Activated naive CD8-positive, alpha-beta T cell treated with anti-CD3 and anti-CD28 coated beads, Interleukin-2, amount 50 U/mL, for 24 hours (primary cell): Measurements from ENCODE around the gene TANK.
A peak's percentile ranks its signal among the peaks of the same experiment; 100 is the strongest.
"Not testable (repeated sequence)": the region's sequence is repeated elsewhere in the genome, so short reads cannot be mapped to it uniquely, and the experiment has no call there.

Experiments used
- ATAC-seq: fragments of 150-1000 bp; cut with Tn5 transposase; one replicate; pipeline ENCODE4 v1.10.0; 2021
- DNase-seq: peaks from one replicate; pipeline ENCODE4 v3.0.0; 2021
- H3K27ac Mint-ChIP-seq: one replicate; pipeline ENCODE4 v1.8.0; 2021; ENCODE audit warnings: mild to moderate bottlenecking, mixed read lengths
- H3K27me3 Mint-ChIP-seq: one replicate; pipeline ENCODE4 v1.8.0; 2021; ENCODE audit warnings: mixed read lengths
- H3K36me3 Mint-ChIP-seq: one replicate; pipeline ENCODE4 v1.8.0; 2021; ENCODE audit warnings: low read depth, mixed read lengths
- H3K4me1 Mint-ChIP-seq: one replicate; pipeline ENCODE4 v1.8.0; 2021; ENCODE audit warnings: mixed read lengths
- H3K4me3 Mint-ChIP-seq: one replicate; pipeline ENCODE4 v1.8.0; 2021; ENCODE audit warnings: mild to moderate bottlenecking, moderate library complexity, mixed read lengths
- H3K9me3 Mint-ChIP-seq: one replicate; pipeline ENCODE4 v1.8.0; 2021; ENCODE audit warnings: mixed read lengths

The TANK gene

GRCh38 chr2:161239326-161240109 lies 79.3 kb downstream of the TANK start:
- DNase-seq (no peak), ATAC-seq (no peak)
- Mint-ChIP-seq H3K4me3 (peak overlapping the region; percentile 8), H3K9me3 (no peaks in the 10 kb centered on the region), H3K27me3 (peaks cover 6% of the 10 kb centered on the region), H3K27ac (no peak overlapping the region), H3K4me1 (peaks cover 53% of the 10 kb centered on the region), H3K36me3 (peaks cover 10% of the 10 kb centered on the region)

- ATAC-seq, result no peak
- Mint-ChIP-seq H3K36me3 (peaks cover 3% of the 10 kb centered on the region), H3K27ac (no peak overlapping the region), H3K27me3 (peaks cover 6% of the 10 kb centered on the region), H3K4me3 (no peak overlapping the region), H3K9me3 (no peaks in the 10 kb centered on the region), H3K4me1 (peaks cover 57% of the 10 kb centered on the region)
- no peak for DNase-seq
Observed at GRCh38 chr2:161241894-161242293, 81.7 kb downstream of the TANK start.

DNA sequence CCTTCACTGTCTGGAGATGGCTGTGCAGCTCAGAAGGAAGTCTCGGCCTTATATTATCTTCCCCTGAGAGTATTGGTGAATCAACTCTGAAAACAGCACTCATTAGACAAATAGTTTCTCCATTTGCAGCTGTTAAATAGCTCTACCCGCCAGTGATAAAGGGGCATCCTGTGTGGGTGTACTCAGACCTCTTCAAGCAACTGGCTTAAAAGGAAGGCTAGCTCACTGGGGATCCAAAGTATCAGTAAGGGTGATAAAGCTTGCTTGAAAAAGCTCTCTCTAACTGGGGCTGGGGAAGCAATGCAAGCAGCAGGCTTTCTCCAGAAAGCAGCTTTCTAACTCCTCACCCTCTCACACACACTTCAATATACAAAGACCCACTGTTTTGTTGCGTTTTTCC lies 83.1 kb downstream of the TANK start:
- H3K27ac Mint-ChIP-seq, result peak overlapping the region; percentile 99
- no peak for ATAC-seq
- peaks cover 1% of the 10 kb centered on the region for H3K36me3 Mint-ChIP-seq
- peaks cover 2% of the 10 kb centered on the region for H3K27me3 Mint-ChIP-seq
- H3K4me3 Mint-ChIP-seq, result peak overlapping the region; percentile 92
- peaks cover 52% of the 10 kb centered on the region for H3K4me1 Mint-ChIP-seq
- H3K9me3 Mint-ChIP-seq, result no peaks in the 10 kb centered on the region
- no peak for DNase-seq

DNA sequence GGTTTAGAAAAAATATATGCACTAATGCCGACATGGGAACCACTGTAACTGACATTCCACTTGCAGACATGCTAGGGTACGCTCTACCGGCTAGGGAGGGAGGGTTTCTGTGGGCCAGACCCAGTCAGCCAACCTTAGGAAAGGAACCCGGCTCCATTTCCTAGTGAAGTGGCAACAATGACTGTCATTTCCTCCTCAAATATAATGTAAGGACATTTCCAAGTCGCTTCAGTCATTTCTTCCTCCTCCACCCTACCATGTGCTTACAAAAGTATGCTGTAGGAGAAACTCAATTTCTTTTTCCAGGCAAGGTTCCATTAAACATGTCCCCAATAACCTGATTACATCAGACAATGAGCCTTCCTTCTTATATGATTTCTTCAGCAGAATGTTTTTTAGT lies 83.7 kb downstream of the TANK start:
- ATAC-seq (peak; percentile 29), DNase-seq (no peak)
- Mint-ChIP-seq H3K27me3 (no peaks in the 10 kb centered on the region), H3K36me3 (peaks cover 1% of the 10 kb centered on the region), H3K27ac (peak overlapping the region; percentile 99), H3K4me1 (peaks cover 47% of the 10 kb centered on the region), H3K4me3 (peak overlapping the region; percentile 92), H3K9me3 (no peaks in the 10 kb centered on the region)

DNA sequence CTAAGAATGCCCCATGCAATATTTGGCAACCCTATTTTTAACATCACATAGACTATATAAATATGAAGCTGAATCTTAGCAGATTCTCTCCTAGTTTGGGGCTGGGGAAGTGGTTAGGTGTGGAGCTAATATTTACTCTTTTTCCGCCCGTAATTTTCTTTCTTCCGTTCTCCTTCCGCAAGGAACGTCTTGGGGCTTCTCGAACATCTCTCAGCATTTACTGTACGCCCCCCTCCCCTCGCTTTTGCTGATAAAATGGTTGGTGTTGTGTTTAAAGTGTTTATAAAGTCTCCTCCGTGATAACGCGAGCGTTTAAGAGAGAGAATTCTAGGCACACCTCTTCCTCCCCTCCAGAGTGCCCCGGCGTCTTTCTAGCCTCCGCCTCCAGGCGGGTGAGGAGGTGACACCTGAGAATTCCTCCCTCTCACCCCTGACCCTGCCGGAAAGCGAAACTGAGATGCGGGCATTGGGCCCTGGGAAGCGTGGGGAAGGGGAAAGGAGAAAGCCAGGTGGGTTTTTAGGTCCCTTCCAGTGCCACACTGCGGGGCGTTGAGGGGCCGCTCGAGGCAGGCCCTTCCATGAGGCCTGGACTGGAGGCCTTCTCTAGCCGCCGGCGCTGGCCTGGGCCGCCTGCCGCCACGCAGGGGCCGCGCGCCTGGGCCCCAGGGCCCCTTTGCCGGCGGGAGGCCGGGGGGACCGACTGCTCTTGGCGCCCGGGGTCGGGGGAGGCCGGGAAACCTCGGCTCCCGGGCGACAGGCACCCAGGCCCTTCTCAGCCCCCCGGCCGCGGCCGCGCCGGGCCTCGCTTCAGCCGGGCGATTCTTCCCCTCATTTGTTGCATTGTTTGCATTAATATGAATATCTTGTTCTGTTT lies 84.4 kb downstream of the TANK start:
- DNase-seq, result peak; percentile 60
- peak; percentile 93 for ATAC-seq
- Mint-ChIP-seq H3K4me1 (peaks cover 47% of the 10 kb centered on the region), H3K4me3 (peak overlapping the region; percentile 92), H3K27ac (peak overlapping the region; percentile 99)
- not testable (repeated sequence) for H3K27me3 Mint-ChIP-seq, H3K36me3 Mint-ChIP-seq, H3K9me3 Mint-ChIP-seq

DNA sequence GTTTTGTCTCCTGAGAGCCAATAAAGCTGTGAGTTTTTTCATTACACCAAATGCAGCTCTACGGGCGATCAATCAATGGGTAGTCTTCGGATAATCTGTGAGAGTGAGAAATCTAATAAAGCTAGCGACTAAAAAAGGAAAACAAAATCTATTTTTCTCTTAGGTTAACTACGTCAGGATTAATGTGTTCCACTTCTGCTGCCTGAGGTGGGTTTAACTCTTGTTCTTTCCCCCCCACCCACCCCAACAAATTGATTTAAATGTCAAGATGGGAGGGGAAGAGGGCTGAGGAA lies 85.0 kb downstream of the TANK start:
- peaks cover 43% of the 10 kb centered on the region for H3K4me1 Mint-ChIP-seq
- H3K36me3 Mint-ChIP-seq, result peaks cover 1% of the 10 kb centered on the region
- no peak for ATAC-seq

GRCh38 chr2:161245671-161246070 lies 85.4 kb downstream of the TANK start:
- ATAC-seq, result no peak
- Mint-ChIP-seq H3K27me3 (no peaks in the 10 kb centered on the region), H3K9me3 (no peaks in the 10 kb centered on the region), H3K4me3 (peak overlapping the region; percentile 88), H3K36me3 (peaks cover 1% of the 10 kb centered on the region), H3K4me1 (peaks cover 43% of the 10 kb centered on the region), H3K27ac (peak overlapping the region; percentile 94)
- DNase-seq, result no peak

More for the DNA sequence above, 85.0 kb downstream of the TANK start:
- Mint-ChIP-seq H3K4me3 (peak overlapping the region; percentile 88), H3K27me3 (no peaks in the 10 kb centered on the region), H3K27ac (peak overlapping the region; percentile 94), H3K9me3 (no peaks in the 10 kb centered on the region)
- DNase-seq, result no peak

DNA sequence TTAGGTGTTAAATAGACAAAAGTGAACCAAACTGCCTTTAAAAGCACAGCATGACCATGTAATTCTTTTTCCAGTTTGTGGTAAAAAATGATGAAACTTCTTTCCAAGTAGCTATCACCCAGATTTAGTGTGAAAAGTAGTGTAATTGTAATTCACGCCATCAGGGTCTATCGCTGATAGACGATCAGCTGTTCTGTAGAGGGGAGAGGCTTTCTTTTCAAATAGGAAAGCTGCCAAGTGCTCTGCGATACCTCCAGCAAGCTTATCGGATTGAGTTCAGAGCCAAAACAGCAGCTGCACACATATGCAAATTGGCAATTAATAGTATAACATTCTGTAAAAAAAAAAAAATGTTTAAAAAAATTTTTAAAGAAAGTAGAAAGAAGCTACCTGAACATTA lies 86.1 kb downstream of the TANK start:
- Mint-ChIP-seq H3K9me3 (no peaks in the 10 kb centered on the region), H3K4me3 (peak overlapping the region; percentile 88), H3K27ac (peak overlapping the region; percentile 58), H3K27me3 (no peaks in the 10 kb centered on the region), H3K36me3 (peaks cover 1% of the 10 kb centered on the region), H3K4me1 (peaks cover 47% of the 10 kb centered on the region)
- DNase-seq (no peak), ATAC-seq (no peak)

- no peaks in the 10 kb centered on the region for H3K36me3 Mint-ChIP-seq
Observed at GRCh38 chr2:161250864-161251436, 90.7 kb downstream of the TANK start.

GRCh38 chr2:161257123-161257952 lies 97.1 kb downstream of the TANK start:
- no peak overlapping the region for H3K27ac Mint-ChIP-seq
- H3K4me3 Mint-ChIP-seq, result no peak overlapping the region
- H3K9me3 Mint-ChIP-seq, result no peaks in the 10 kb centered on the region
- H3K4me1 Mint-ChIP-seq, result no peaks in the 10 kb centered on the region
- no peaks in the 10 kb centered on the region for H3K36me3 Mint-ChIP-seq
- no peaks in the 10 kb centered on the region for H3K27me3 Mint-ChIP-seq
- DNase-seq (no peak), ATAC-seq (no peak)

More at GRCh38 chr2:161250864-161251436, 90.7 kb downstream of the TANK start:
- no peak overlapping the region for H3K27ac Mint-ChIP-seq
- H3K4me1 Mint-ChIP-seq, result peaks cover 18% of the 10 kb centered on the region
- H3K27me3 Mint-ChIP-seq, result no peaks in the 10 kb centered on the region
- no peak for DNase-seq
- no peaks in the 10 kb centered on the region for H3K9me3 Mint-ChIP-seq
- peak; percentile 81 for ATAC-seq
- no peak overlapping the region for H3K4me3 Mint-ChIP-seq

- no peaks in the 10 kb centered on the region for H3K9me3 Mint-ChIP-seq
- H3K36me3 Mint-ChIP-seq, result no peaks in the 10 kb centered on the region
- H3K4me3 Mint-ChIP-seq, result no peak overlapping the region
- H3K4me1 Mint-ChIP-seq, result no peaks in the 10 kb centered on the region
- peaks cover 2% of the 10 kb centered on the region for H3K27me3 Mint-ChIP-seq
- H3K27ac Mint-ChIP-seq, result no peak overlapping the region
- DNase-seq, result no peak
- ATAC-seq, result no peak
Observed at GRCh38 chr2:161265874-161266273, 105.6 kb downstream of the TANK start.

- ATAC-seq (no peak), DNase-seq (no peak)
- H3K4me1 Mint-ChIP-seq, result no peaks in the 10 kb centered on the region
- H3K27ac Mint-ChIP-seq, result no peak overlapping the region
- no peak overlapping the region for H3K4me3 Mint-ChIP-seq
- H3K36me3 Mint-ChIP-seq, result no peaks in the 10 kb centered on the region
- H3K9me3 Mint-ChIP-seq, result no peaks in the 10 kb centered on the region
- peaks cover 2% of the 10 kb centered on the region for H3K27me3 Mint-ChIP-seq
Observed at GRCh38 chr2:161269111-161269510, 108.9 kb downstream of the TANK start.

- ATAC-seq (peak; percentile 49), DNase-seq (no peak)
- no peaks in the 10 kb centered on the region for H3K27me3 Mint-ChIP-seq
- H3K9me3 Mint-ChIP-seq, result no peaks in the 10 kb centered on the region
- H3K4me1 Mint-ChIP-seq, result no peaks in the 10 kb centered on the region
- H3K4me3 Mint-ChIP-seq, result no peak overlapping the region
- no peaks in the 10 kb centered on the region for H3K36me3 Mint-ChIP-seq
- H3K27ac Mint-ChIP-seq, result no peak overlapping the region
Observed at GRCh38 chr2:161273038-161273760, 113.0 kb downstream of the TANK start.
